Osteoblast (primary cell): ENCODE measurements around the gene ACP3. TPM values are rescaled to one million over a fixed set of nuclear protein-coding genes. Genes with fewer than 3 reads are reported as not detected.
"Not testable (repeated sequence)": the region's sequence is repeated elsewhere in the genome, so short reads cannot be mapped to it uniquely, and the experiment has no call there.

Experiments used
- DNase-seq: peaks from one replicate; pipeline ENCODE4 v3.0.0; 2011; ENCODE audit warnings: low spot score, mixed read lengths; ENCODE audit not compliant: insufficient read length; ENCODE audit errors: missing footprints
- H2AFZ ChIP-seq: 2 replicates; pipeline ENCODE4 v1.6.0; 2011; ENCODE audit warnings: mild to moderate bottlenecking, low read length
- H3K27ac ChIP-seq: 2 replicates; pipeline ENCODE4 v1.5.1; 2011; ENCODE audit warnings: mild to moderate bottlenecking, low read depth, low read length, moderate library complexity
- H3K27me3 ChIP-seq: 2 replicates; pipeline ENCODE4 v1.6.0; 2012; ENCODE audit warnings: mild to moderate bottlenecking, control low read depth, inconsistent platforms, low read length, moderate library complexity; ENCODE audit not compliant: insufficient read depth
- H3K36me3 ChIP-seq: 2 replicates; pipeline ENCODE4 v1.5.1; 2011; ENCODE audit warnings: mild to moderate bottlenecking, low read length, control low read depth, moderate library complexity; ENCODE audit not compliant: insufficient read depth
- H3K4me1 ChIP-seq: 2 replicates; pipeline ENCODE4 v1.5.1; 2011; ENCODE audit warnings: mild to moderate bottlenecking, low read length, control low read depth, moderate library complexity; ENCODE audit not compliant: insufficient read depth
- H3K4me2 ChIP-seq: 2 replicates; pipeline ENCODE4 v1.6.0; 2011; ENCODE audit warnings: mild to moderate bottlenecking, low read length; ENCODE audit not compliant: insufficient read depth
- H3K4me3 ChIP-seq: fragments of 200-600 bp; sonication (generic); 3 replicates; pipeline ENCODE4 v1.5.1; 2012; ENCODE audit warnings: mild to moderate bottlenecking, low read length, inconsistent platforms; ENCODE audit not compliant: insufficient read depth
- H3K79me2 ChIP-seq: 2 replicates; pipeline ENCODE4 v1.6.0; 2012; ENCODE audit warnings: mild to moderate bottlenecking, low read length, control low read depth, inconsistent platforms; ENCODE audit not compliant: insufficient read depth
- H3K9me3 ChIP-seq: 2 replicates; pipeline ENCODE4 v1.5.1; 2011; ENCODE audit warnings: low read depth, low read length, control low read depth
- H4K20me1 ChIP-seq: 2 replicates; pipeline ENCODE4 v1.6.0; 2012; ENCODE audit warnings: mild to moderate bottlenecking, low read length, control low read depth; ENCODE audit not compliant: insufficient read depth
- CTCF ChIP-seq: IDR thresholded peaks from 2 replicates; pipeline ENCODE4 v1.5.1; 2011; ENCODE audit warnings: mild to moderate bottlenecking, low read depth, low read length, moderate library complexity; ENCODE audit errors: extremely low read depth
- total RNA-seq: library from RNA; depleted of rRNA; stranded (reverse); fragments of >200 nt; gene quantifications from 2 replicates; pipeline ENCODE4 v1.2.3, GENCODE V29; 2012

ACP3 gene
- total RNA-seq, 1 donor: under 0.01 TPM

GRCh38 chr3:132360717-132361116 is 43.5 kb downstream of the ACP3 start:
- H3K27ac ChIP-seq: no peak overlapping the region
- peaks cover 15% of the 10 kb centered on the region for H3K27me3 ChIP-seq
- no peak overlapping the region for H2AFZ ChIP-seq
- H3K4me2 ChIP-seq: no peak overlapping the region
- no peaks in the 10 kb centered on the region for H3K36me3 ChIP-seq
- H3K9me3 ChIP-seq: no peaks in the 10 kb centered on the region
- no peak for TF ChIP-seq CTCF
- H3K4me1 ChIP-seq: no peaks in the 10 kb centered on the region
- H4K20me1 ChIP-seq: no peaks in the 10 kb centered on the region
- no peak for DNase-seq
- no peaks in the 10 kb centered on the region for H3K79me2 ChIP-seq
- no peak overlapping the region for H3K4me3 ChIP-seq

GRCh38 chr3:132362329-132362728 is 45.1 kb downstream of the ACP3 start:
- Histone ChIP-seq H3K36me3 (no peaks in the 10 kb centered on the region), H4K20me1 (no peaks in the 10 kb centered on the region), H3K4me2 (no peak overlapping the region), H3K4me3 (no peak overlapping the region), H3K9me3 (no peaks in the 10 kb centered on the region), H3K27me3 (peaks cover 14% of the 10 kb centered on the region), H3K27ac (no peak overlapping the region), H3K79me2 (no peaks in the 10 kb centered on the region), H3K4me1 (no peaks in the 10 kb centered on the region), H2AFZ (no peak overlapping the region)
- TF ChIP-seq CTCF: no peak
- no peak for DNase-seq

DNA sequence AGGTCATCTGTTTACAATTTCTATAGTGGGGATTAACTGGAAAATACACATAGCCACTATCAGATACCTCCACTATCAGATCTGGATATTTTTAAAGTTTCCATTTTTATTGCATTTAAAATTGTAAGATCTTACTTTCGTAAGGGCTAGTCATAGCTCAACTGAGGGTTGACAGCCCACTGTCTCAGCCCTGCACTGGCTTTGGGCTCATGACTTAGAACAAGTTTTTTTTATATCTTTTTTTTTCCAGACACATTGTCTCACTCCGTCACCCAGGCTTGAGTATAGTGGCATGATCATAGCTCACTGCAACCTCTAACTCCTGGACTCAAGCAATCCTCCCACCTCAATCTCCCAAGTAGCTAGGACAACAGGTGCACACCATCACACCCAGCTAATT is 51.3 kb downstream of the ACP3 start:
- Histone ChIP-seq H3K4me3 (no peak overlapping the region), H4K20me1 (no peaks in the 10 kb centered on the region), H3K27me3 (peaks cover 4% of the 10 kb centered on the region), H3K4me2 (no peak overlapping the region), H3K27ac (no peak overlapping the region), H2AFZ (no peak overlapping the region), H3K4me1 (no peaks in the 10 kb centered on the region), H3K79me2 (no peaks in the 10 kb centered on the region), H3K36me3 (no peaks in the 10 kb centered on the region), H3K9me3 (no peaks in the 10 kb centered on the region)
- TF ChIP-seq CTCF: no peak
- no peak for DNase-seq

DNA sequence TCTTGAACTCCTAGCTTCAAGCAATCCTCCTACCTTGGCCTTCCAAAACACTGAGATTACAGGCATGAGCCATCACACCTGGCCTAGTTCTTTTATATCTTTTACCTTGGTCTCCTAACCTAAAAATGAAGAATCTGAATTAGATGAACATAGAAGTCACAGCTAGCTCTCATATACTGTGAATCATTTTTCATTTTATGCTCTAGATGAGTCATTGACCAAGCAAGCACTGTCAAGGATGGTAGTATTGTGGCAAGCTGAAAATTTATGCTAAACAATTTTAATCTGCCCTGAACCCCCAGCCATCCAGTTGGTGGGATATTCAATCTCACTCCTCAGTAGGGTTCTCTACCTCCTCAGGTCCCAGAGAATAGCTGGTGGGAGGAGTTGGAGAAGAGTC is 51.8 kb downstream of the ACP3 start:
- DNase-seq: no peak
- Histone ChIP-seq H3K27me3 (peaks cover 4% of the 10 kb centered on the region), H3K4me2 (no peak overlapping the region), H3K27ac (no peak overlapping the region), H2AFZ (no peak overlapping the region), H3K9me3 (no peaks in the 10 kb centered on the region), H3K4me1 (no peaks in the 10 kb centered on the region), H3K79me2 (no peaks in the 10 kb centered on the region), H4K20me1 (no peaks in the 10 kb centered on the region), H3K4me3 (no peak overlapping the region), H3K36me3 (no peaks in the 10 kb centered on the region)
- TF ChIP-seq CTCF: no peak

GRCh38 chr3:132376945-132377354 is 59.7 kb downstream of the ACP3 start:
- H3K4me3 ChIP-seq, H3K4me2 ChIP-seq, H4K20me1 ChIP-seq, H3K79me2 ChIP-seq, H3K27me3 ChIP-seq, H3K9me3 ChIP-seq, H3K27ac ChIP-seq, H3K4me1 ChIP-seq, H2AFZ ChIP-seq, H3K36me3 ChIP-seq: not testable (repeated sequence)
- DNase-seq: peak; percentile 77
